K562 (cell line): ENCODE measurements around the gene CHST8.

Experiments used
- CEBPB ChIP-seq: fragments of 450-650 bp; IDR thresholded peaks from 2 replicates; pipeline ENCODE4 v1.6.1; 2016; ENCODE audit warnings: missing genetic modification characterization, missing compliant biosample characterization
- KLF13 ChIP-seq: fragments of 450-650 bp; IDR thresholded peaks from 2 replicates; pipeline ENCODE4 v1.6.1; 2016; ENCODE audit warnings: missing genetic modification characterization, low read depth, mild to moderate bottlenecking, missing compliant biosample characterization, moderate library complexity, borderline replicate concordance
- MAFK ChIP-seq: IDR thresholded peaks from 2 replicates; pipeline ENCODE4 v1.6.1; 2011; ENCODE audit warnings: low read length, improper control_type of control experiment
- MAZ ChIP-seq, 2 experiments: fragments of 450-650 bp in 1 of 2; sonication (generic) in 1 of 2; formaldehyde crosslinking; IDR thresholded peaks in 1 of 2; conservative IDR thresholded peaks in 1 of 2; 2 replicates each; pipeline versions ENCODE4 v1.4.0 to v1.5.0; 2020; ENCODE audit warnings: mild to moderate bottlenecking in 1 of 2, missing genetic modification reagents in 1 of 2
- NBN ChIP-seq: fragments of 450-650 bp; IDR thresholded peaks from 2 replicates; pipeline ENCODE4 v1.6.1; 2016; ENCODE audit warnings: low read depth, mild to moderate bottlenecking
- NRF1 ChIP-seq, 2 experiments: fragments of 450-650 bp; IDR thresholded peaks in 1 of 2; conservative IDR thresholded peaks in 1 of 2; 2 replicates each; pipeline ENCODE4 v1.6.1; 2014; ENCODE audit warnings: mild to moderate bottlenecking in 2 of 2
- POLR2AphosphoS5 ChIP-seq: IDR thresholded peaks from 2 replicates; pipeline ENCODE4 v1.6.1; 2011; ENCODE audit warnings: mild to moderate bottlenecking, low read depth, low read length, moderate library complexity; ENCODE audit not compliant: control insufficient read depth, insufficient read depth
- RFX5 ChIP-seq: IDR thresholded peaks from 2 replicates; pipeline ENCODE4 v1.6.1; 2011; ENCODE audit warnings: low read depth, mild to moderate bottlenecking, improper control_type of control experiment, low read length
- SP1 ChIP-seq: sonication (generic); formaldehyde crosslinking; IDR thresholded peaks from 2 replicates; pipeline ENCODE4 v1.8.1; 2022; ENCODE audit warnings: mild to moderate bottlenecking, missing genetic modification reagents
- TAF15 ChIP-seq: fragments of 200-400 bp; formaldehyde crosslinking; IDR thresholded peaks from 2 replicates; pipeline ENCODE4 v1.6.1; 2017; ENCODE audit warnings: mild to moderate bottlenecking, low read depth, low read length, moderate library complexity
- ZNF384 ChIP-seq: IDR thresholded peaks from 2 replicates; pipeline ENCODE4 v1.6.1; 2012; ENCODE audit warnings: low read depth, low read length, improper control_type of control experiment
- TF ChIP-seq, protein P1 (sequence below): sonication (generic); formaldehyde crosslinking; IDR thresholded peaks from 2 replicates; pipeline ENCODE4 v1.8.0; 2022; ENCODE audit warnings: missing genetic modification reagents, mild to moderate bottlenecking, borderline replicate concordance
- TF ChIP-seq, protein P2 (sequence below), 3 experiments: IDR thresholded peaks in 2 of 3; conservative IDR thresholded peaks in 1 of 3; 2 replicates each; pipeline ENCODE4 v1.5.1; 2011 to 2012; ENCODE audit warnings: low read length in 3 of 3, mild to moderate bottlenecking in 3 of 3, control low read depth in 2 of 3, improper control_type of control experiment in 1 of 3, inconsistent platforms in 1 of 3, low read depth in 1 of 3, mixed read lengths in 1 of 3, moderate library complexity in 1 of 3; ENCODE audit not compliant: insufficient read depth in 2 of 3
- TF ChIP-seq, protein P3 (sequence below): fragments of 450-650 bp; formaldehyde crosslinking; IDR thresholded peaks from 2 replicates; pipeline ENCODE4 v1.4.0; 2020; ENCODE audit warnings: mild to moderate bottlenecking, mixed read lengths

DNA sequence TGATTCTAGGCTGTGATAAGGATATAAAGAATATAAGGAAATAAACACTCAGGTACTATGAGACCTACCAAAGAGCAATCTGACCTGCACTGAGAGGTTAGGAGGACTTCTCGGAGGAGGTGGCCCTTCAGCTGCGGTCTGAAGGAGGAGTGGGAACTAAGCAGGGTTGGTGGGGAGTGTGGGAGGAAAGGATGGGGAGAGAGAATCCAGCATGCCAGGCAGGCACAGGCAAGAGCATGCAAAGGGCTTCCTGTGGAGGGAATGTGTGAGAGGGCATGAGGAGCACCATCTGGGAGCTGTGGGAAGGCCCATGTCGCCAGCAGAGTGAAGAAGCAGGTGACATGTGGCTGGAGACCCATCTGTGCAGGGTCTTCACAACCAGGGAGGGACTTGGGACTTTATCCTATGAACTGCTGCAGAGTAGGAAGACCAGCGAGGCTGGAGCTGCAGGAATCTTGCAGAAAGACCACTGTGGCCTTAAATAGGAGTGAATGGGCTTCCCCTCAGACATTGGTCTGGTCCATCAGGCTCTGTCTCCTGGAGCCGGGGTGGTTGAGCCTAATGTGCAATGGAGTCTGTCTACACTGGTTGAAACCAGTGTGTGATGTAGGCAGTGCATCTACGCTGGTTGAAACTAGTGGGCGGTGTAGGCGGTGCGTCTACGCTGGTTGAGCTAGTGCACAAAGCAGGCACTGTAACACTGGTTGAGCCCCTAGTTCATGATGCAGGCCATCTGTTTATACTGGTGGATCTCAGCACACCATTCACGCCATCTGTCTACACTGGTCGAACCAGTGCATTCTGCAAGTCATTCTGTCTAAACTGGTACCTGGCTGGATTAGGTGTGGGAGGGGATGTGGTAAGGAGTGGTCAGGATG lies 6.4 kb downstream of the CHST8 start:
- TF ChIP-seq, protein P1, sequence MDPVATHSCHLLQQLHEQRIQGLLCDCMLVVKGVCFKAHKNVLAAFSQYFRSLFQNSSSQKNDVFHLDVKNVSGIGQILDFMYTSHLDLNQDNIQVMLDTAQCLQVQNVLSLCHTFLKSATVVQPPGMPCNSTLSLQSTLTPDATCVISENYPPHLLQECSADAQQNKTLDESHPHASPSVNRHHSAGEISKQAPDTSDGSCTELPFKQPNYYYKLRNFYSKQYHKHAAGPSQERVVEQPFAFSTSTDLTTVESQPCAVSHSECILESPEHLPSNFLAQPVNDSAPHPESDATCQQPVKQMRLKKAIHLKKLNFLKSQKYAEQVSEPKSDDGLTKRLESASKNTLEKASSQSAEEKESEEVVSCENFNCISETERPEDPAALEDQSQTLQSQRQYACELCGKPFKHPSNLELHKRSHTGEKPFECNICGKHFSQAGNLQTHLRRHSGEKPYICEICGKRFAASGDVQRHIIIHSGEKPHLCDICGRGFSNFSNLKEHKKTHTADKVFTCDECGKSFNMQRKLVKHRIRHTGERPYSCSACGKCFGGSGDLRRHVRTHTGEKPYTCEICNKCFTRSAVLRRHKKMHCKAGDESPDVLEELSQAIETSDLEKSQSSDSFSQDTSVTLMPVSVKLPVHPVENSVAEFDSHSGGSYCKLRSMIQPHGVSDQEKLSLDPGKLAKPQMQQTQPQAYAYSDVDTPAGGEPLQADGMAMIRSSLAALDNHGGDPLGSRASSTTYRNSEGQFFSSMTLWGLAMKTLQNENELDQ (CRISPR knock-in tag) = no peak
- TF ChIP-seq CEBPB (tag) (no peak), POLR2AphosphoS5 (no peak), NBN (no peak), RFX5 (no peak), MAZ (CRISPR knock-in tag; conservative IDR thresholded peaks at IDR 0.05 in 1 of 2, IDR thresholded peaks at IDR 0.05 in 1 of 2) (no peak), ZNF384 (no peak), SP1 (CRISPR knock-in tag) (no peak), KLF13 (tag) (no peak), NRF1 (conservative IDR thresholded peaks at IDR 0.05 in 1 of 2, IDR thresholded peaks at IDR 0.05 in 1 of 2) (no peak), MAFK (no peak), TAF15 (no peak)
- TF ChIP-seq, protein P2, sequence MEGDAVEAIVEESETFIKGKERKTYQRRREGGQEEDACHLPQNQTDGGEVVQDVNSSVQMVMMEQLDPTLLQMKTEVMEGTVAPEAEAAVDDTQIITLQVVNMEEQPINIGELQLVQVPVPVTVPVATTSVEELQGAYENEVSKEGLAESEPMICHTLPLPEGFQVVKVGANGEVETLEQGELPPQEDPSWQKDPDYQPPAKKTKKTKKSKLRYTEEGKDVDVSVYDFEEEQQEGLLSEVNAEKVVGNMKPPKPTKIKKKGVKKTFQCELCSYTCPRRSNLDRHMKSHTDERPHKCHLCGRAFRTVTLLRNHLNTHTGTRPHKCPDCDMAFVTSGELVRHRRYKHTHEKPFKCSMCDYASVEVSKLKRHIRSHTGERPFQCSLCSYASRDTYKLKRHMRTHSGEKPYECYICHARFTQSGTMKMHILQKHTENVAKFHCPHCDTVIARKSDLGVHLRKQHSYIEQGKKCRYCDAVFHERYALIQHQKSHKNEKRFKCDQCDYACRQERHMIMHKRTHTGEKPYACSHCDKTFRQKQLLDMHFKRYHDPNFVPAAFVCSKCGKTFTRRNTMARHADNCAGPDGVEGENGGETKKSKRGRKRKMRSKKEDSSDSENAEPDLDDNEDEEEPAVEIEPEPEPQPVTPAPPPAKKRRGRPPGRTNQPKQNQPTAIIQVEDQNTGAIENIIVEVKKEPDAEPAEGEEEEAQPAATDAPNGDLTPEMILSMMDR (IDR thresholded peaks at IDR 0.05 in 2 of 3, conservative IDR thresholded peaks at IDR 0.05 in 1 of 3; ENCODE audit: insufficient read depth in 2 of 3, low read depth in 1 of 3, low read length in 3 of 3) = no peak
- TF ChIP-seq, protein P3, sequence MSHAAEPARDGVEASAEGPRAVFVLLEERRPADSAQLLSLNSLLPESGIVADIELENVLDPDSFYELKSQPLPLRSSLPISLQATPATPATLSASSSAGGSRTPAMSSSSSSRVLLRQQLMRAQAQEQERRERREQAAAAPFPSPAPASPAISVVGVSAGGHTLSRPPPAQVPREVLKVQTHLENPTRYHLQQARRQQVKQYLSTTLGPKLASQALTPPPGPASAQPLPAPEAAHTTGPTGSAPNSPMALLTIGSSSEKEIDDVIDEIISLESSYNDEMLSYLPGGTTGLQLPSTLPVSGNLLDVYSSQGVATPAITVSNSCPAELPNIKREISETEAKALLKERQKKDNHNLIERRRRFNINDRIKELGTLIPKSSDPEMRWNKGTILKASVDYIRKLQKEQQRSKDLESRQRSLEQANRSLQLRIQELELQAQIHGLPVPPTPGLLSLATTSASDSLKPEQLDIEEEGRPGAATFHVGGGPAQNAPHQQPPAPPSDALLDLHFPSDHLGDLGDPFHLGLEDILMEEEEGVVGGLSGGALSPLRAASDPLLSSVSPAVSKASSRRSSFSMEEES = no peak
